ENCODE measurements around the gene HACD2.

HACD2 gene

DNA sequence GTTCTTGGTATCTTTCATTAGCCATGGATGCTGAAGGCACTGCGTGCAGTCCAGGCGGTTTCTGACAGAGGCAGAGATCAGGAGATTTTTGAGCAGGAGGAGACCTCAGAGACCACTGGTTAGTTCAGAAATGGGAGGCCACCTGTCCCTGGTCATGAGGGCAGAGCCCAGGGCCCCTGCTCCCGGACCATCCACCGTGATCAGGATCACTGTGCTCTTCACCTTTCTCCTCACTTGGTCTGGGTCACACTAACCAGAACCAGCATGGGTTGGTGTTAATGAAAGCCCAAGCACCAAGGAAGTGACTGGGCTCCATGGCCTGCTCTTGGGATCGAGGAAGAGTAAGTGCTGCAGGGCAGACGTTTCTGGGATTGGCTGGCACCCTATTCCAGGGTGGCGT lies 42.0 kb upstream of the HACD2 start (continued):
- TF ChIP-seq ZNF146 (tag by site-specific recombination; IDR thresholded peaks at IDR 0.05): no peak
- TF ChIP-seq, protein P1, sequence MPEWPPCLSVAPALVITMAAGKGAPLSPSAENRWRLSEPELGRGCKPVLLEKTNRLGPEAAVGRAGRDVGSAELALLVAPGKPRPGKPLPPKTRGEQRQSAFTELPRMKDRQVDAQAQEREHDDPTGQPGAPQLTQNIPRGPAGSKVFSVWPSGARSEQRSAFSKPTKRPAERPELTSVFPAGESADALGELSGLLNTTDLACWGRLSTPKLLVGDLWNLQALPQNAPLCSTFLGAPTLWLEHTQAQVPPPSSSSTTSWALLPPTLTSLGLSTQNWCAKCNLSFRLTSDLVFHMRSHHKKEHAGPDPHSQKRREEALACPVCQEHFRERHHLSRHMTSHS (tag by site-specific recombination; IDR thresholded peaks at IDR 0.05): no peak
- TF ChIP-seq ZNF658 (tag by site-specific recombination; IDR thresholded peaks at IDR 0.05): no peak
- no peak for TF ChIP-seq ZNF701 (tag by site-specific recombination; IDR thresholded peaks at IDR 0.05)
- no peak for TF ChIP-seq ZNF660 (tag by site-specific recombination; IDR thresholded peaks at IDR 0.05)
- TF ChIP-seq ZNF211 (tag by site-specific recombination; IDR thresholded peaks at IDR 0.05; ENCODE audit: low read depth): no peak

DNA sequence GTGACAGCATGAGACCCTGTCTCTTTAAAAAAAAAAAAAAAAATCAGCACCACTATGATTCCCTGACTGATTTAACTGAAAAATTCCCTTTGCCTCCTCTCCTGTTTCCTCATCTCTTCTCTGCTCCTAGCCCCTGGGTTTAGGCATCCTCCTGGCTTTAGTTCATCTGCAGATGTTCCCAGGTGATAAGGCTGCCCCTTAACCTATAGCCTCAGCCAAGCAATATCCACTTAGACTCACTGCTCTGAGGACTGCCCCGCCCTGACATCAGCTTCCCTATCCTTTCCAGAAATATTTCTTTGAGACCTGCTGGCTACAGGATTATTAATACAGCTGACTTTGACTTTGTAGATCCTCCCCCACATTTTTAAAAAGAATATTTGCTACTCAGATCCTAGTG lies 39.4 kb upstream of the HACD2 start:
- Histone ChIP-seq H3K9me3 (ENCODE audit: control insufficient read depth, insufficient read depth, low read depth, low read length) (no peaks in the 10 kb centered on the region), H3K4me3 (ENCODE audit: low read depth, low read length) (no peak overlapping the region), H3K4me1 (ENCODE audit: control insufficient read depth, insufficient read depth, low read length) (no peaks in the 10 kb centered on the region), H3K27ac (ENCODE audit: extremely low read depth, low read depth, low read length) (no peak overlapping the region), H3K36me3 (ENCODE audit: control insufficient read depth in 2 of 2, insufficient read depth in 1 of 2, low read length in 2 of 2) (peaks cover 0 to 17% of the 10 kb centered on the region in 2 experiments; a peak in 1 of 3 replicates)
- ChIA-PET CTCF (interaction anchor here (2.5 kb wide), 1 partner anchor 18 kb away, joined by 7 read pairs; no protein-coding TSS in a partner anchor), POLR2A (no interaction called here)
- TF ChIP-seq, protein P2, sequence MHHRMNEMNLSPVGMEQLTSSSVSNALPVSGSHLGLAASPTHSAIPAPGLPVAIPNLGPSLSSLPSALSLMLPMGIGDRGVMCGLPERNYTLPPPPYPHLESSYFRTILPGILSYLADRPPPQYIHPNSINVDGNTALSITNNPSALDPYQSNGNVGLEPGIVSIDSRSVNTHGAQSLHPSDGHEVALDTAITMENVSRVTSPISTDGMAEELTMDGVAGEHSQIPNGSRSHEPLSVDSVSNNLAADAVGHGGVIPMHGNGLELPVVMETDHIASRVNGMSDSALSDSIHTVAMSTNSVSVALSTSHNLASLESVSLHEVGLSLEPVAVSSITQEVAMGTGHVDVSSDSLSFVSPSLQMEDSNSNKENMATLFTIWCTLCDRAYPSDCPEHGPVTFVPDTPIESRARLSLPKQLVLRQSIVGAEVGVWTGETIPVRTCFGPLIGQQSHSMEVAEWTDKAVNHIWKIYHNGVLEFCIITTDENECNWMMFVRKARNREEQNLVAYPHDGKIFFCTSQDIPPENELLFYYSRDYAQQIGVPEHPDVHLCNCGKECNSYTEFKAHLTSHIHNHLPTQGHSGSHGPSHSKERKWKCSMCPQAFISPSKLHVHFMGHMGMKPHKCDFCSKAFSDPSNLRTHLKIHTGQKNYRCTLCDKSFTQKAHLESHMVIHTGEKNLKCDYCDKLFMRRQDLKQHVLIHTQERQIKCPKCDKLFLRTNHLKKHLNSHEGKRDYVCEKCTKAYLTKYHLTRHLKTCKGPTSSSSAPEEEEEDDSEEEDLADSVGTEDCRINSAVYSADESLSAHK (tag by site-specific recombination; IDR thresholded peaks at IDR 0.05): no peak
- TF ChIP-seq ZNF19 (tag by site-specific recombination; IDR thresholded peaks at IDR 0.05; ENCODE audit: low read depth) (no peak), HOXA7 (CRISPR knock-in tag; IDR thresholded peaks at IDR 0.05; ENCODE audit: borderline replicate concordance) (no peak), ZNF600 (tag by site-specific recombination; IDR thresholded peaks at IDR 0.05) (no peak), ZBTB7A (tag by site-specific recombination; IDR thresholded peaks at IDR 0.05; ENCODE audit: low read depth) (no peak), GLIS1 (tag by site-specific recombination; IDR thresholded peaks at IDR 0.05) (no peak), ZNF37A (tag by site-specific recombination; IDR thresholded peaks at IDR 0.05) (no peak), FEZF1 (tag by site-specific recombination; IDR thresholded peaks at IDR 0.05) (no peak), ZNF423 (tag by site-specific recombination; IDR thresholded peaks at IDR 0.05) (no peak)
- TF ChIP-seq, protein P3, sequence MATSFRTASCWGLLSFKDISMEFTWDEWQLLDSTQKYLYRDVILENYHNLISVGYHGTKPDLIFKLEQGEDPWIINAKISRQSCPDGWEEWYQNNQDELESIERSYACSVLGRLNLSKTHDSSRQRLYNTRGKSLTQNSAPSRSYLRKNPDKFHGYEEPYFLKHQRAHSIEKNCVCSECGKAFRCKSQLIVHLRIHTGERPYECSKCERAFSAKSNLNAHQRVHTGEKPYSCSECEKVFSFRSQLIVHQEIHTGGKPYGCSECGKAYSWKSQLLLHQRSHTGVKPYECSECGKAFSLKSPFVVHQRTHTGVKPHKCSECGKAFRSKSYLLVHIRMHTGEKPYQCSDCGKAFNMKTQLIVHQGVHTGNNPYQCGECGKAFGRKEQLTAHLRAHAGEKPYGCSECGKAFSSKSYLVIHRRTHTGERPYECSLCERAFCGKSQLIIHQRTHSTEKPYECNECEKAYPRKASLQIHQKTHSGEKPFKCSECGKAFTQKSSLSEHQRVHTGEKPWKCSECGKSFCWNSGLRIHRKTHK (tag by site-specific recombination; IDR thresholded peaks at IDR 0.05): no peak
- TF ChIP-seq, protein P4, sequence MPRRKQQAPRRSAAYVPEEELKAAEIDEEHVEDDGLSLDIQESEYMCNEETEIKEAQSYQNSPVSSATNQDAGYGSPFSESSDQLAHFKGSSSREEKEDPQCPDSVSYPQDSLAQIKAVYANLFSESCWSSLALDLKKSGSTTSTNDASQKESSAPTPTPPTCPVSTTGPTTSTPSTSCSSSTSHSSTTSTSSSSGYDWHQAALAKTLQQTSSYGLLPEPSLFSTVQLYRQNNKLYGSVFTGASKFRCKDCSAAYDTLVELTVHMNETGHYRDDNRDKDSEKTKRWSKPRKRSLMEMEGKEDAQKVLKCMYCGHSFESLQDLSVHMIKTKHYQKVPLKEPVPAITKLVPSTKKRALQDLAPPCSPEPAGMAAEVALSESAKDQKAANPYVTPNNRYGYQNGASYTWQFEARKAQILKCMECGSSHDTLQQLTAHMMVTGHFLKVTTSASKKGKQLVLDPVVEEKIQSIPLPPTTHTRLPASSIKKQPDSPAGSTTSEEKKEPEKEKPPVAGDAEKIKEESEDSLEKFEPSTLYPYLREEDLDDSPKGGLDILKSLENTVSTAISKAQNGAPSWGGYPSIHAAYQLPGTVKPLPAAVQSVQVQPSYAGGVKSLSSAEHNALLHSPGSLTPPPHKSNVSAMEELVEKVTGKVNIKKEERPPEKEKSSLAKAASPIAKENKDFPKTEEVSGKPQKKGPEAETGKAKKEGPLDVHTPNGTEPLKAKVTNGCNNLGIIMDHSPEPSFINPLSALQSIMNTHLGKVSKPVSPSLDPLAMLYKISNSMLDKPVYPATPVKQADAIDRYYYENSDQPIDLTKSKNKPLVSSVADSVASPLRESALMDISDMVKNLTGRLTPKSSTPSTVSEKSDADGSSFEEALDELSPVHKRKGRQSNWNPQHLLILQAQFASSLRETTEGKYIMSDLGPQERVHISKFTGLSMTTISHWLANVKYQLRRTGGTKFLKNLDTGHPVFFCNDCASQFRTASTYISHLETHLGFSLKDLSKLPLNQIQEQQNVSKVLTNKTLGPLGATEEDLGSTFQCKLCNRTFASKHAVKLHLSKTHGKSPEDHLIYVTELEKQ (tag by site-specific recombination; IDR thresholded peaks at IDR 0.05; ENCODE audit: borderline replicate concordance): no peak
- TF ChIP-seq, protein P5, sequence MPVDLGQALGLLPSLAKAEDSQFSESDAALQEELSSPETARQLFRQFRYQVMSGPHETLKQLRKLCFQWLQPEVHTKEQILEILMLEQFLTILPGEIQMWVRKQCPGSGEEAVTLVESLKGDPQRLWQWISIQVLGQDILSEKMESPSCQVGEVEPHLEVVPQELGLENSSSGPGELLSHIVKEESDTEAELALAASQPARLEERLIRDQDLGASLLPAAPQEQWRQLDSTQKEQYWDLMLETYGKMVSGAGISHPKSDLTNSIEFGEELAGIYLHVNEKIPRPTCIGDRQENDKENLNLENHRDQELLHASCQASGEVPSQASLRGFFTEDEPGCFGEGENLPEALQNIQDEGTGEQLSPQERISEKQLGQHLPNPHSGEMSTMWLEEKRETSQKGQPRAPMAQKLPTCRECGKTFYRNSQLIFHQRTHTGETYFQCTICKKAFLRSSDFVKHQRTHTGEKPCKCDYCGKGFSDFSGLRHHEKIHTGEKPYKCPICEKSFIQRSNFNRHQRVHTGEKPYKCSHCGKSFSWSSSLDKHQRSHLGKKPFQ (tag by site-specific recombination; IDR thresholded peaks at IDR 0.05): no peak
- TF ChIP-seq, protein P6, sequence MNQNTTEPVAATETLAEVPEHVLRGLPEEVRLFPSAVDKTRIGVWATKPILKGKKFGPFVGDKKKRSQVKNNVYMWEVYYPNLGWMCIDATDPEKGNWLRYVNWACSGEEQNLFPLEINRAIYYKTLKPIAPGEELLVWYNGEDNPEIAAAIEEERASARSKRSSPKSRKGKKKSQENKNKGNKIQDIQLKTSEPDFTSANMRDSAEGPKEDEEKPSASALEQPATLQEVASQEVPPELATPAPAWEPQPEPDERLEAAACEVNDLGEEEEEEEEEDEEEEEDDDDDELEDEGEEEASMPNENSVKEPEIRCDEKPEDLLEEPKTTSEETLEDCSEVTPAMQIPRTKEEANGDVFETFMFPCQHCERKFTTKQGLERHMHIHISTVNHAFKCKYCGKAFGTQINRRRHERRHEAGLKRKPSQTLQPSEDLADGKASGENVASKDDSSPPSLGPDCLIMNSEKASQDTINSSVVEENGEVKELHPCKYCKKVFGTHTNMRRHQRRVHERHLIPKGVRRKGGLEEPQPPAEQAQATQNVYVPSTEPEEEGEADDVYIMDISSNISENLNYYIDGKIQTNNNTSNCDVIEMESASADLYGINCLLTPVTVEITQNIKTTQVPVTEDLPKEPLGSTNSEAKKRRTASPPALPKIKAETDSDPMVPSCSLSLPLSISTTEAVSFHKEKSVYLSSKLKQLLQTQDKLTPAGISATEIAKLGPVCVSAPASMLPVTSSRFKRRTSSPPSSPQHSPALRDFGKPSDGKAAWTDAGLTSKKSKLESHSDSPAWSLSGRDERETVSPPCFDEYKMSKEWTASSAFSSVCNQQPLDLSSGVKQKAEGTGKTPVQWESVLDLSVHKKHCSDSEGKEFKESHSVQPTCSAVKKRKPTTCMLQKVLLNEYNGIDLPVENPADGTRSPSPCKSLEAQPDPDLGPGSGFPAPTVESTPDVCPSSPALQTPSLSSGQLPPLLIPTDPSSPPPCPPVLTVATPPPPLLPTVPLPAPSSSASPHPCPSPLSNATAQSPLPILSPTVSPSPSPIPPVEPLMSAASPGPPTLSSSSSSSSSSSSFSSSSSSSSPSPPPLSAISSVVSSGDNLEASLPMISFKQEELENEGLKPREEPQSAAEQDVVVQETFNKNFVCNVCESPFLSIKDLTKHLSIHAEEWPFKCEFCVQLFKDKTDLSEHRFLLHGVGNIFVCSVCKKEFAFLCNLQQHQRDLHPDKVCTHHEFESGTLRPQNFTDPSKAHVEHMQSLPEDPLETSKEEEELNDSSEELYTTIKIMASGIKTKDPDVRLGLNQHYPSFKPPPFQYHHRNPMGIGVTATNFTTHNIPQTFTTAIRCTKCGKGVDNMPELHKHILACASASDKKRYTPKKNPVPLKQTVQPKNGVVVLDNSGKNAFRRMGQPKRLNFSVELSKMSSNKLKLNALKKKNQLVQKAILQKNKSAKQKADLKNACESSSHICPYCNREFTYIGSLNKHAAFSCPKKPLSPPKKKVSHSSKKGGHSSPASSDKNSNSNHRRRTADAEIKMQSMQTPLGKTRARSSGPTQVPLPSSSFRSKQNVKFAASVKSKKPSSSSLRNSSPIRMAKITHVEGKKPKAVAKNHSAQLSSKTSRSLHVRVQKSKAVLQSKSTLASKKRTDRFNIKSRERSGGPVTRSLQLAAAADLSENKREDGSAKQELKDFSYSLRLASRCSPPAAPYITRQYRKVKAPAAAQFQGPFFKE (tag by site-specific recombination; IDR thresholded peaks at IDR 0.05; ENCODE audit: borderline replicate concordance): no peak
- TF ChIP-seq, protein P7, sequence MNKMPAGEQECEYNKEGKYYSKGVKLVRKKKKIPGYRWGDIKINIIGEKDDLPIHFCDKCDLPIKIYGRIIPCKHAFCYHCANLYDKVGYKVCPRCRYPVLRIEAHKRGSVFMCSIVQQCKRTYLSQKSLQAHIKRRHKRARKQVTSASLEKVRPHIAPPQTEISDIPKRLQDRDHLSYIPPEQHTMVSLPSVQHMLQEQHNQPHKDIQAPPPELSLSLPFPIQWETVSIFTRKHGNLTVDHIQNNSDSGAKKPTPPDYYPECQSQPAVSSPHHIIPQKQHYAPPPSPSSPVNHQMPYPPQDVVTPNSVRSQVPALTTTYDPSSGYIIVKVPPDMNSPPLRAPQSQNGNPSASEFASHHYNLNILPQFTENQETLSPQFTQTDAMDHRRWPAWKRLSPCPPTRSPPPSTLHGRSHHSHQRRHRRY (tag by site-specific recombination; IDR thresholded peaks at IDR 0.05): no peak

Measured in HEK293 (cell line).